Esophagus muscularis mucosa (tissue), 4 donors: ENCODE results near the gene SCART1. TPM values are rescaled to one million over a fixed set of nuclear protein-coding genes. Genes with fewer than 3 reads are reported as not detected.

Experiments
- DNase-seq: peaks from one replicate; pipeline ENCODE4 v3.0.0-alpha.2; 2017; ENCODE audit errors: extremely low spot score
- H3K27ac ChIP-seq, 4 donors: fragments of 200-600 bp; sonication (generic); replicated peaks in 1 of 4; 1 replicate in 3 of 4; 2 replicates in 1 of 4; pipeline ENCODE4 v1.5.1; 2016 to 2019; ENCODE audit warnings: mild to moderate bottlenecking in 1 of 4
- H3K27me3 ChIP-seq, 4 donors: fragments of 200-600 bp; sonication (generic); one replicate each; pipeline versions ENCODE4 v1.5.1 to v1.6.0; 2016 to 2019
- H3K36me3 ChIP-seq, 4 donors: fragments of 200-600 bp; sonication (generic); one replicate each; pipeline ENCODE4 v1.5.1; 2016 to 2019
- H3K4me1 ChIP-seq, 4 donors: fragments of 200-600 bp; sonication (generic); one replicate each; pipeline ENCODE4 v1.5.1; 2016 to 2019
- H3K4me3 ChIP-seq, 4 donors: fragments of 200-600 bp; sonication (generic); 1 replicate in 2 of 4; 2 replicates in 2 of 4; pipeline ENCODE4 v1.5.1; 2016 to 2019; ENCODE audit warnings: mild to moderate bottlenecking in 4 of 4, moderate library complexity in 1 of 4
- H3K9me3 ChIP-seq, 4 donors: fragments of 200-600 bp; sonication (generic); 1 replicate in 3 of 4; 2 replicates in 1 of 4; pipeline ENCODE4 v1.5.1; 2016 to 2019
- EP300 ChIP-seq: sonication (generic); formaldehyde crosslinking; IDR thresholded peaks from one replicate; pipeline ENCODE4 v1.6.1; 2017; ENCODE audit warnings: antibody characterized with exemption
- POLR2A ChIP-seq: fragments of 450-650 bp; IDR thresholded peaks from one replicate; pipeline ENCODE4 v1.6.1; 2017; ENCODE audit warnings: antibody characterized with exemption, moderate library complexity, mild to moderate bottlenecking, low read depth
- POLR2AphosphoS5 ChIP-seq, 2 donors: sonication (generic); formaldehyde crosslinking; IDR thresholded peaks; one replicate each; pipeline ENCODE4 v1.6.1; 2017; ENCODE audit warnings: antibody characterized with exemption in 2 of 2
- WGBS: methylation state at CpG from one replicate; pipeline ENCODE4 v1.1.5; 2018; 5-methylcytosine and 5-hydroxymethylcytosine counted together
- intact Hi-C: fragments of 100-400 bp; cut with DNase I; formaldehyde crosslinking; loops from one replicate; pipeline ENCODE4 v1.15.1; 2023
- total RNA-seq, 4 donors: library from RNA; depleted of rRNA; stranded (reverse); fragments of >200 nt; gene quantifications; one replicate each; pipeline versions ENCODE4 v1.1.0 to v1.2.1, GENCODE V29; 2016
- TF ChIP-seq, protein P1 (sequence below), 3 experiments: fragments of 200-600 bp in 2 of 3; fragments of 450-650 bp in 1 of 3; sonication (generic) in 2 of 3; IDR thresholded peaks; one replicate each; pipeline ENCODE4 v1.5.1; 2017 to 2019; ENCODE audit warnings: antibody characterized with exemption in 3 of 3, mild to moderate bottlenecking in 2 of 3, moderate library complexity in 1 of 3

The SCART1 gene
- total RNA-seq, result 1 to 10 TPM in 3 of 4 donors, under 1 TPM in 1; 0.65 to 1.7 (median 1.4) TPM

GRCh38 chr10:133453516-133454203, at the start of gene SCART1:
SCART1 (plus strand) TSS chr10:133453945; CDS start chr10:133453998, 53 bp downstream.
- peaks cover 0 to 6% (median 5%) of the 10 kb centered on the region in 4 donors for H3K9me3 ChIP-seq
- H3K27me3 ChIP-seq, result no peaks in the 10 kb centered on the region
- TF ChIP-seq, protein P1, sequence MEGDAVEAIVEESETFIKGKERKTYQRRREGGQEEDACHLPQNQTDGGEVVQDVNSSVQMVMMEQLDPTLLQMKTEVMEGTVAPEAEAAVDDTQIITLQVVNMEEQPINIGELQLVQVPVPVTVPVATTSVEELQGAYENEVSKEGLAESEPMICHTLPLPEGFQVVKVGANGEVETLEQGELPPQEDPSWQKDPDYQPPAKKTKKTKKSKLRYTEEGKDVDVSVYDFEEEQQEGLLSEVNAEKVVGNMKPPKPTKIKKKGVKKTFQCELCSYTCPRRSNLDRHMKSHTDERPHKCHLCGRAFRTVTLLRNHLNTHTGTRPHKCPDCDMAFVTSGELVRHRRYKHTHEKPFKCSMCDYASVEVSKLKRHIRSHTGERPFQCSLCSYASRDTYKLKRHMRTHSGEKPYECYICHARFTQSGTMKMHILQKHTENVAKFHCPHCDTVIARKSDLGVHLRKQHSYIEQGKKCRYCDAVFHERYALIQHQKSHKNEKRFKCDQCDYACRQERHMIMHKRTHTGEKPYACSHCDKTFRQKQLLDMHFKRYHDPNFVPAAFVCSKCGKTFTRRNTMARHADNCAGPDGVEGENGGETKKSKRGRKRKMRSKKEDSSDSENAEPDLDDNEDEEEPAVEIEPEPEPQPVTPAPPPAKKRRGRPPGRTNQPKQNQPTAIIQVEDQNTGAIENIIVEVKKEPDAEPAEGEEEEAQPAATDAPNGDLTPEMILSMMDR (IDR thresholded peaks at IDR 0.05), result no peak
- no peak for TF ChIP-seq POLR2A
- no peak for TF ChIP-seq POLR2AphosphoS5 (IDR thresholded peaks at IDR 0.05)
- TF ChIP-seq EP300, result no peak
- WGBS, result 76% methylated on average over 7 of the region's 11 CpGs
- no peaks in the 10 kb centered on the region for H3K4me1 ChIP-seq
- no peak within 1 kb of the TSS for H3K4me3 ChIP-seq
- DNase-seq, result peak; percentile 78
- H3K27ac ChIP-seq, result no peak within 1 kb of the TSS
- peaks cover 0 to 9% (median 0%) of the 10 kb centered on the region in 4 donors for H3K36me3 ChIP-seq
- intact Hi-C loops, result no loop called here

DNA sequence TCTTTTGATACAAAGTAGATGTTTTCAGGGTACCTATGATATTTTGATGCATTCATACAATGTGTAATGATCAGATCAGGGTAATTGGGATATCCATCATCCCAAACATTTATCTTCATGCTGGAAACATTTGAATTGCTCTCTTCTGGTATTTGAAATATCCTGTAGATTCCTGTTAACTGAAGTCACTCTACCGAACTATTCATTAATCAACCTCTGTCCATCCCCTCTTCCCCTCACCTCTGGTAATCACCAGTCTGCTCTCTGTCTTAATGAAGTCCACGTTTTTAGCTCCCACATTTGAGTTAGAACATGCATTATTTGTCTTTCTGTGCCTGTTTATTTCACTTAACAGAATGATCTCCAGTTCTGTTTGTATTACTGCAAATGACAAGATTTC, 48.5 kb upstream of the SCART1 start:
- H3K27me3 ChIP-seq, result no peaks in the 10 kb centered on the region
- H3K9me3 ChIP-seq, result peaks cover 0 to under 1% (median 0%) of the 10 kb centered on the region in 4 donors
- H3K4me3 ChIP-seq, result no peak overlapping the region
- WGBS, result 57% methylated on average over 2 of the region's 2 CpGs
- DNase-seq, result no peak
- peaks cover 33 to 87% (median 64%) of the 10 kb centered on the region in 4 donors for H3K36me3 ChIP-seq
- H3K27ac ChIP-seq, result no peak overlapping the region
- intact Hi-C loops, result no loop called here
- no peaks in the 10 kb centered on the region for H3K4me1 ChIP-seq
- TF ChIP-seq EP300 (no peak), POLR2A (no peak), POLR2AphosphoS5 (IDR thresholded peaks at IDR 0.05) (no peak)
- TF ChIP-seq, protein P1 (IDR thresholded peaks at IDR 0.05), result no peak

DNA sequence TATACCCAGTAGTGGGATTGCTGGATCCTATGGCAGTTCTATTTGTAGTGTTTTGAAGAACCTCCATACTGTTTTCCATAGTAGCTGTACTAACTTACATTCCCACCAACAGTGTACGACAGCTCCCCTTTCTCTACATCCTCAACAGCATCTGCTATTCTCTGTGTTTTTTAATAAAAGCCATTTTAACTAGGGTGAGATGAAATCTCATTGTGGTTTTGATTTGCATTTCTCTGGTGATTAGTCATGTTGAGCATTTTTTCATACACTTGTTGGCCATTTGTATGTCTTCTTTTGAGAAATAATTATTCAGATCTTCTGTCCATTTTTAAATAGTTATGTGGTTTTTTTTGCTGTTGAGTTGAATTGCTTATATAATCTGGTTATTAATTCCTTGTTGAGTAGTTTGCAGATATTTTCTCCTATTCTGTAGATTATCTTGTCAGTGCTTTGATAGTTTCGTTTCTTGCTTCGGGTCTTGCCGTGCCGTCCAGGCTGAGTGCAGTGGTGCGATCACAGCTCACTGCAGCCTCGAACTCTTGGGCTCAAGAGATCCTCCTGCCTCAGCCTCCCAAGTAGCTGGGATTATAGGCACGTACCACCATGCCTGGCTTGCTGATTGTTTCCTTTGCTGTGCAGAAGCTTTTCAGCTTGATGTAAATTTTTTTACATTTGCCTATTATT, 47.8 kb upstream of the SCART1 start:
- TF ChIP-seq, protein P1 (IDR thresholded peaks at IDR 0.05), result no peak
- TF ChIP-seq POLR2A (no peak), EP300 (no peak), POLR2AphosphoS5 (IDR thresholded peaks at IDR 0.05) (no peak)
- Histone ChIP-seq H3K36me3 (peaks cover 39 to 87% (median 64%) of the 10 kb centered on the region in 4 donors), H3K9me3 (peaks cover 0 to 5% (median 2%) of the 10 kb centered on the region in 4 donors), H3K27ac (no peak overlapping the region), H3K4me1 (no peaks in the 10 kb centered on the region), H3K4me3 (no peak overlapping the region), H3K27me3 (no peaks in the 10 kb centered on the region)
- WGBS, result 95% methylated on average over 8 of the region's 8 CpGs
- intact Hi-C loops, result no loop called here
- DNase-seq, result no peak

DNA sequence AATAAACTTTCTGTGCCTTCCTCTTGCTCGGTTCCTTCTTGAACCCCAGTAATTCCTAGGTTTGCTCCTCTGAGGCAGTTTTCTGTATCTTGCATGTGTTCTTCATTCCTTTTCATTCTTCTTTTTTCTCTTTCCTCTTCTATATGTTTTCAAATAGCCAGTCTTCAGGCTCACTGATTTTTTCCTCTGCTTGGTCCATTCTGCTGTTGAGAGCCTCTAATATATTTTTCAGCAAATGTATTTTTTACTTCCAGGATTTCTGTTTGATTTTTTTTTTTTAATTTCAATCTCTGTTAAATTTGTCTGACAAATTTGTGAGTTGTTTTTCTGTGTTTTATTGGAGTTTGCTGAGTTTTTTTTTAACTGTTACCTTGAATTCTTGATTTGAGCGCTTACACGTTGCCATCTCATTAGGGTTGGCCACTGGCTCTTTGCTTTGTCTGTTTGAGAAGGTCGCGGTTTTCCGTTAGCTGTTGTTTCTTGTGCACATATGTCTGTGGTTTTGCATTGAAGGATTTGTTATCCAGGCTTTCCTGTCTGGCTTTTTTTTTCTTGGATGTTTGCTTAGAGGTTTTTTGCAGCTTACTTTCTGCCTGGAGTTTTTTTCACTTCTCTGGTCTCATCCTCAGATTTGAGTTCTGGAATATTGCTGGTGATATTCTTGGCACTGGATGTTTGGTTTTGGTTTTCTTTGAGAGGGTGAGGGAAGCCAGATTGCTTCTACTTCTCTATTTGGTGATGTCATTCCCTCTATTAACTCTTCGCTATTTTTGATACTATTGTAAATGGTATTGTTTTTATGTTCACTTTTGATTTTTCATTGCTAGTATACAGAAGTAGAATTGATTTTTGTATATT, 42.0 kb upstream of the SCART1 start:
- no peak for DNase-seq
- Histone ChIP-seq H3K9me3 (peaks cover 0 to 24% (median 15%) of the 10 kb centered on the region in 4 donors), H3K4me3 (no peak overlapping the region), H3K4me1 (no peaks in the 10 kb centered on the region), H3K36me3 (peaks cover 22 to 74% (median 51%) of the 10 kb centered on the region in 4 donors), H3K27me3 (no peaks in the 10 kb centered on the region), H3K27ac (no peak overlapping the region)
- TF ChIP-seq, protein P1 (IDR thresholded peaks at IDR 0.05), result no peak
- TF ChIP-seq POLR2A, result no peak
- TF ChIP-seq POLR2AphosphoS5 (IDR thresholded peaks at IDR 0.05), result no peak
- TF ChIP-seq EP300, result no peak
- WGBS, result 98% methylated on average over 7 of the region's 7 CpGs
- intact Hi-C loops, result no loop called here
